T-helper 1 cell (primary cell): ENCODE data around the gene PRSS57.
A peak's percentile ranks its signal among the peaks of the same experiment; 100 is the strongest.
"Not testable (repeated sequence)": the region's sequence is repeated elsewhere in the genome, so short reads cannot be mapped to it uniquely, and the experiment has no call there.

Experiments used
- DNase-seq, 5 donors: peaks; one replicate each; pipeline ENCODE4 v3.0.0-alpha.2; 2012 to 2020

The PRSS57 gene

DNA sequence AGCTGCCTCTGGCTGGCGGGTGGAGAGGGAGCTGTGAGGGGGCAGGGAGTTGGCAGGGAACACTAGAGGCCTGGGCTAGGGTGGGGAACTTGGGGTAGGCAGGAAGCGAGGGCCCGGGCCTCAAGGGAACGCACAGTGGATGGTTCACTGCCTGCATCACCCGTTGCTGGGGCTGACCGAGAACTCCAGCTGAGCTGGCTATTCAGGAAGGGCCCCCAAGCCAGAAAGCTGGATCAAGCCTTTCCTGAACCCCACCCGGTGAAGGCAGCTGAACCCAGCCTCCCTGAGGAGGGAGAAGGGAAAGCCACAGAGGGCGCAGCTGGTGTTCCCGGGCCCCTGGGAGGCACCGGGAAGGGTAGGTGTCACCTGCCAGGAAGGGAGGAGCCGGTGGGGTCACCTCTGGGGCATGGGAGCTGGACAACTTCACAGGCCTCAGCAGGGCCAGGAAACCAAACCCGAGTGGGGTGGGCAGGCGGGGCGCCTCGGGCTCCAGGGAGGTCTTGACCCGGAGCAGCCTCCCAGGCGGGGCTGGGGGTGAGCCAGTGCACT lies 27.4 kb upstream of the PRSS57 start:
- DNase-seq = no peak

- no peak for DNase-seq
These were observed 25.3 kb upstream of the PRSS57 start for GRCh38 chr19:720345-721160.

DNA sequence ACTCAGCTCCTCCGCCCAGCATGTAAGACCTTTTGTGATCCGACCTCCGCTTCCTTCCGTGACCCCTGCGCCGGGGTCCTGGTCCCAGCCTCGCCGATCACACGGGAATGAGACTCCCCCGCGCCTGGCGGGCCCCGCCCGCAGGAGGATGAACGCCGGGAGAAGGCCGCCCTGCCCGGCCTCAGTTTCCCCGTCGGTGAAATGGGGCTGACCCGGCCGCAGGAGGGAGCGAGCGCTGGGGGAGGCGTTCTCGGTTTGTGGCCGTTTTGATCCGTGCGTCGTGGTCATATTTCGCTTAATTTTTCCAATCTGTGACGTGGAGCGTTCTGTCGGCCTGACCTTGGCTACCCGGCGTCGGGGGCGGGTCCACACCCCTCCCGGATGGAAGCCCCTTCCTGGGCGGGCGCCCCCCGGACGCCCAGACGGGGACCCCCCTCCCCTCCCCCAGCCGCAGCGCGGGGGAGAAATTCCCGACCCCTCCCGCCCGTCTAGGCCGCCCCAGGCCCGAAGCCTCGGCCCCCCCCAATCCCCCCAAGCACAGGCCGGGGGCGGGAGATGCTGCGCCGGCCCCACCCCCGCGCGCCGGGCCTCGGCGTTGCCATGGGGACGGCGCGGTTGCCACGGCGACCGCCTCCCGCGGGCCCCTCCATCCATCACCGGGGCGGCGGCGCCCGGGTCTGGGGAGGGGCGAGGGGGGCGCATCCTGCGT lies 24.5 kb upstream of the PRSS57 start:
- DNase-seq = no peak

DNA sequence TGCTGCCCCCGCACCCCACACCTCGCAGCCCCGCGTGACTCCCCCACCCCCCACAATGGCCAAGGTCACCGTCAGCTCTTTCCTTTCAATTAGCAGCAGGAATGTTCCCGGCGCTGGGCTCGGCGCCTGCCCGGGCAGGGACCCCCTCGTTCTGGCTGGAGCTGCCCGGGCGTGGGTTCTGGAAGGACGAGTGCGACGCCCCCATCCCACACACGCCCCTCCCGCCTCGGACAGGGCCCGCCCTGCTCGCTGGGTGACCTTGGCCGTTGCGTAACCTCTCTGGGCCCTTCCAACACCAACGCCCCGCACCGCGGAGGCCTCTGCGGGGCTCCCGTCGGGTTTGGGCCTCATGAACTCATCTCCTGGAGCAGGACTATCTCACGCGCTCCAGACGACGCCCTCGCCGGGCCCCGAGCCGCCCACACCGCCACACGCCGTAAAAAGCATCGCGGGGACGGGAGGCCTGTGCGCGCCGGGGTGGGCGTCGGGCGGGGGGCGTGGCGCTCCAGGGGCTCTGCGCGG lies 23.8 kb upstream of the PRSS57 start:
- no peak for DNase-seq

- no peak for DNase-seq
These were observed 23.1 kb upstream of the PRSS57 start for GRCh38 chr19:718251-718951.

- DNase-seq = no peak
These were observed 20.1 kb upstream of the PRSS57 start for GRCh38 chr19:715347-715746.

DNA sequence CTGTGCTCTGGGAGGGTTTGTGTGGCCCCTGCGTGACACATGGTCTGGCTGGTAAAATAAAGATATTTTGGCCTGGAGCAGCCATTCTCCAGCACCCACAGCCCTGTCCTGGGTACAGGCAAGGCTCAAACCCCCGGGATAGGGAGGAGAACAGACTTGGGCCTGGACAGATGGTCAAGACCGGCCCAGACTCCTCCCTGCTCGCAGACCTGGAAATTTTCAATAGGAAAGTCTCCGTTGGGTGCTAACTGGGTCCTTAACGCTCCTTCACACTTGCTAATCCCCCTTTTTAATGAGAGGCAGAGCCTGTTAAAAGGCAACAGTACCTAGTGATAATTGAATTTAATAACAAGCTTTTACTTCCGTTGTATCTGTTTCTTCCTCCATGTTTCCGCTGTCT lies 16.0 kb upstream of the PRSS57 start:
- no peak for DNase-seq

DNA sequence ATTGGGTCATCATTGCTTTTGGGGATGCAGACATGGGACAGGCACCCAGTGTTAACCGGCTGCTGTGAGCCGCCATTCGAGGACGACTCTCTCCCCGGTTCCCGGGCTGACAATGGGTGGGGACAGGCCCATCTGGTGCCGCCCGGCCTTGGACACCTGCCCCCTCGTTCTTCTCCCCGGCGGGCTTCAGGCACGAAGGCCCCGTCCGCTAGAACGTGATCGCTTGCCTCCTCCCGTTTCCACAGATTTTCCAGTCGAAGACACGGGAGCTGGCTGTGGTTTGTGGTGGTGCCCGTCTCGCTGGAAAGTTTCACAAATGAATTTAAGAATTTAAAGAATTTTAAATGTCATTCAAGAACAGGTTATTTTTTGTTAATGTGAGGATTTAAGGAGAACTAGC lies 15.5 kb upstream of the PRSS57 start:
- no peak for DNase-seq

DNA sequence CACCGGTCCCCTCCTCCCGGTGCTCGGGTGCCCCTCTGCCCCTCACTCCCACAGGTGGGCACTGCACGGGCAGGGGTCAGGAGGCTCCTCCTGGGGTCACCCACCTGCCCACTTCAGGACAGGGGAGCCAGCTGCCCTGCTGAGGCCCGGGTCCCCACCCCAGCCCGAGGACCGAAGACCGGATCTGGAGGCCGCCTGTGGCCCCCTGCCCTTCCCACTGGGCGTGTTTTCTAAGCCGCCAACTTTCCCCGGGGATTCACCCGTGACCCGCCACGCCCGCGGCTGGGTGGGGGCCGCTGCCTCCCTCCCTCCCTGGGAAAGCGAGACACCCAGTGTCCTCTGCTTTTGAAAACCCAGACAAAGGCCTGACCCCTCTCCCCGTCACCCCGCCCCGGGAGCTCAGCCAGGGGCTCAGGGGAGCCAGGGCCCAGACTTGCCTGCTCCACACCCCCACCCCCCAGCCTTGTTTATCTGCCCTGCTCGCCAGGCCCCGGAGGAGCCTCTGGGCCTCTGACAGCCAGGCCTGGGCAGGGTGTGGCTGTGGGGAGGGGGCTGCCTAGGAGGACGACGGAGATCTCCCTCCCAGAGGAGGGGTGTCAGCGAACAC lies 14.8 kb upstream of the PRSS57 start:
- DNase-seq = no peak

DNA sequence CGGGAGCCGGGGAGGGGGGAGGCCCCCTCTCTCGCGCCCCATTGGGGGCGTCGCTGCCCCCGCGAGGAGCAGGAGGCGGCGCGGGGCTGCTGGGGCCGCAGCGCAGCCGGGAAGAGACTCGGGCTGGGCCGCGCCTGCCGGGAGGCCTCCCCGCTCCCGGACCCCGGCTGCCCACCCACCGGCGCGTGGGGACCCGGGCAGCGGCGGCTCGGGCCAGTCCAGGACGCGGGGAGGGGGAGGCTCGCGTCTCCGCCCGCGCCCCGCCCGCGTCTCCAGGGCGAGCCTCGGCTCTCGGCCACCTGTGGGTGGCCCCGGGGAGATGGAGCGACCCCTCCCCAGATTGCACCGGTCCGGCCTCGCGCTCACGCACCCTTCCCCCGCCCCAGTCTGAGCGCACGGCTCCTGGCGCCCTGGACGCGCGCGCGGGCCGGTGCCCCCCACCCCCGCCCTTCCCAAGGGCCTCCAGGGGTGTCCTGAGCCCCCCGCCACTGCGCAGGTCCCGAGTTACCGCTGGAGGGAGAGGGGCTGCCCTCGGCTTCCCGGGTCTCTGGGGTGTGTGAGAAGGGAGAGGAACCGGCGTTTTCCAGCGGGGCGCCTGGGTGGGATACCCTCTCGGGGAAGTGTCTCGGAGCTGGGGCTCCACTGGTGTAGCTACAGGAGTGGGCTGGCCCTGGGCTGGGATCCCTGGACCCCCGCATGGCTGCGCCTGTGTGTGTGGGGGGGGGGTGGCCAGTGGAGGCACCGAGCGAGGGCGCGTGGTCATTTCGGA lies 14.1 kb upstream of the PRSS57 start:
- DNase-seq = no peak

DNA sequence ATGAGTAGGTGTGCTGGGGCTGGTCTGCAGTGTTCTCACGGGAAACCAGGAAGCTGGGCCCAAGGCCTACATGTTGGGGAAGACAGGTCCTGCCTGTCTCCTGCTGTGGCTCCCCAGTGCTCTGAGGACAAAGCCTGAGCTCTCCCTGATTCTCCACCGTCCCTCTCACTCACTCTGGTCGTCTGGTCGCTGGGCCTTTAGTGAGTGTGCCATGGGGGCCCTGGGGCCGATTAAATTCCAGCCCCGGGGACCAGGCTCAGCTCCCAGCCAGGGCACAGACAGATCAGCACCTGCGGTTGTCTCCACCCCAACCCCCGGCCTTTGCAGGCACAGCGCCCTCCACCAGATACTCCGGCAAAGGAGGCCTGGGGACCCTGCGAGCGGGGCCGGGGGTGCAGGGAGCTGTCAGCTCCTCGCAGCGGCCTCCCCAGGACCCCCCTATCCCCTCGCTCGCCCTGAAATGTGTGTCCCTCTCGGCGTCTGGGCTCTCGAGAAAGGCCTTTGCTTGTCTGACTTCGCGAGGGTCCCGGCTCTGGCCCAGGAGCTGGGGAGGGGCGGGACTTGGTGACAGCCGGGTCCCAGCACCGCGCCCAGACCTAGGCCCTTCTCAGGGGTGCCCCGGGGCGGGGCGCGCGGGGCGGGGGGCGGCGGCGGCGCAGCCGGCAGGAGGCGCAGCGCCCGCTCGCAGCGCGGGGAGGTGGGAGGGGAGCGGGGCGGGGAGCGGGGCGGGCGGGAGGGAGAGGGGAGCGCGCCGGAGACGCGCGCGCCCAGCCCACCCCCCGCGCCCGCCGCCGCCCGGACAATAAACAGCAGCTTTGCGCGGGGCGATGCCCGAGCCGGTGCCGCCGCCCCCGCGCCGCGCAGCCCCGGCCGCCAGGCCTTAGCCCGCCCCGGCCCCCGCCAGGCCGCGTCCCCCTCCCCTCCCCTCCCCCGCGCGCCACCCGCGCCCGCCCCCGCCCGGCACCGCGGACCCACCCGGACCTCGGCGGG lies 13.2 kb upstream of the PRSS57 start, which contains the start of gene PALM:
Gene PALM, plus strand, starts transcription at position 782 of the 990 bp plus-strand sequence. CDS start 212 bp downstream, outside the sequence.
- no peak for DNase-seq

DNA sequence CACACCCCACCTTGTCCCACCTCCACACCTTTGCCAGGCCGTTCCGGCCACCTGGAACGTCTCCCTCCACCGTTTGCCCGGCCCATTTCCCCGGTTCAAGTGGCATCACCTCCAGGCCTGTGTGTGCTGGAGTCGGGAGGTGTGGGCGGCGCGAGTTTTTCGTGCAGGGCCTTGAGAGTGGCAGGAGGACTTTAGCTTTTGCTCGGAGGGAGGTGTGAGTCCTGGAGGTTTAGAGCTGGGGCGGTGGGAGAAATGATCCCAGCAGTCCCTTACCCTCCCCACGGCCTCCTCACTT lies 9.1 kb upstream of the PRSS57 start:
- no peak for DNase-seq

GRCh38 chr19:703651-704446 lies 8.6 kb upstream of the PRSS57 start:
- peak; percentile 40 to 70 (median 62) for DNase-seq

DNA sequence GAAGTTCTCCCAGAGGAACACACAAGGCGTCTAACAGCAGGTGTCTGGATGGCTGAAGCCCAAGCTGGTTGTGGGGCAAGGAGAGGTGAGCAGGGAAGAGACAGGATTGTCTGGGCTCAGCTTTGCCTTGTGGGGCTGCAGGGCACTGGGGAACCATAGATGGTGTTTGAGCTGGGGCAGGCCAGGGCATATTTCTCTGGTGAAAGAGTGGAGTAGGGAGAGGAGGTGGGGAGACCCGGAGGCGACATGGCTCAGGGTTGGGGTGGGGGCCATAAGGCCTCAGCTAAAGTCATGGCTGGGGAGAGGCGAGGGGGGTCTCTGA lies 8.0 kb upstream of the PRSS57 start:
- DNase-seq = no peak

- DNase-seq = not testable (repeated sequence)
These were observed 7.6 kb upstream of the PRSS57 start for GRCh38 chr19:702847-703246.

- DNase-seq = not testable (repeated sequence)
These were observed 4.6 kb upstream of the PRSS57 start for GRCh38 chr19:699885-700284.

DNA sequence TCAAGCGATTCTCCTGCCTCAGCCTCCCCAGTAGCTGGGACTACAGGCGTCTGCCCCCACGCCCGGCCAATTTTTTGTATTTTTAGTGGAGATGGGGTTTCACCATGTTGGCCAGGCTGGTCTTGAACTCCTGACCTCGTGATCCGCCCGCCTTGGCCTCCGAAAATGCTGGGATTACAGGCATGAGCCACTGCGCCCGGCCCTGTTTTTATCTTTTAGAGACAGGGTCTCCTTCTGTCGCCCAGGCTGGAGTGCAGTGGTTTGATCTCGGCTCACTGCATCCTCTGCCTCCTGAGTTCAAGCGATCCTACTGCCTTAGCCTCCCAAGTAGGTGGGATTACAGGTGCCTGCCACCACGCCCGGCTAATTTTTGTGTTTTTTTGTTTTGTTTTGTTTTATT lies 3.3 kb upstream of the PRSS57 start:
- not testable (repeated sequence) for DNase-seq

GRCh38 chr19:694481-695351 lies 536 bp downstream of the PRSS57 start:
- DNase-seq = no peak

GRCh38 chr19:690203-690602 lies 5.0 kb downstream of the PRSS57 start:
- no peak for DNase-seq
